Measurements from ENCODE around the gene TNFAIP8L1. TPM values are rescaled to one million over a fixed set of nuclear protein-coding genes. Genes with fewer than 3 reads are reported as not detected.

TNFAIP8L1 gene
- total RNA-seq, 1 experiment from 2014 or later = 21.8 TPM

GRCh38 chr19:4704317-4704673, 65.0 kb downstream of the TNFAIP8L1 start:
- no TSS peak for BruUV-seq (replicated peaks)
- H3K27me3 Mint-ChIP-seq (ENCODE audit: insufficient read depth, unreplicated experiment) = no peaks in the 10 kb centered on the region
- H3K36me3 Mint-ChIP-seq (ENCODE audit: insufficient read depth, unreplicated experiment) = peaks cover 44% of the 10 kb centered on the region
- no peaks in the 10 kb centered on the region; the same call in 1 of the 2 replicates for H3K36me3 ChIP-seq (ENCODE audit: control insufficient read depth, insufficient read depth, low read length)
- H3K4me1 Mint-ChIP-seq (ENCODE audit: low read depth, unreplicated experiment) = no peaks in the 10 kb centered on the region
- H3K27ac Mint-ChIP-seq (ENCODE audit: unreplicated experiment) = no peak overlapping the region
- DNase-seq = no peak
- no peaks in the 10 kb centered on the region for H3K27me3 ChIP-seq (replicated peaks; ENCODE audit: control insufficient read depth, insufficient read depth, low read length)
- CTCF ChIA-PET = no interaction called here
- H3K4me3 ChIP-seq (ENCODE audit: low read depth, low read length) = no peak overlapping the region
- TF ChIP-seq CTCF (IDR thresholded peaks at IDR 0.05; ENCODE audit: insufficient read depth in 1 of 2, low read depth in 1 of 2, low read length in 1 of 2, severe bottlenecking in 1 of 2, unreplicated experiment in 1 of 2) = no peak
- H3K9me3 Mint-ChIP-seq (ENCODE audit: unreplicated experiment) = no peaks in the 10 kb centered on the region
- intact Hi-C loops (cut with micrococcal nuclease; ENCODE audit: unreplicated experiment) = no loop called here
- H3K4me3 Mint-ChIP-seq (ENCODE audit: unreplicated experiment) = no peak overlapping the region
- H3K9me3 ChIP-seq = no peaks in the 10 kb centered on the region
- POLR2A ChIA-PET = no interaction called here
- peaks cover 13% of the 10 kb centered on the region for H3K4me1 ChIP-seq

Other genes with a start within 250 kb of the TNFAIP8L1 start
- gene SH3GL1, start 239.0 kb upstream of the TNFAIP8L1 start, total RNA-seq (2022) = 91.3 and 91.5 TPM in 2 replicates
- gene CHAF1A, start 236.9 kb upstream of the TNFAIP8L1 start, total RNA-seq (2022) = 53.9 and 63.1 TPM in 2 replicates
- 42.1 and 42.9 TPM in 2 replicates for gene UBXN6, start 181.7 kb upstream of the TNFAIP8L1 start, total RNA-seq (2022)
- gene HDGFL2, start 167.2 kb upstream of the TNFAIP8L1 start, total RNA-seq (2022) = 65.7 and 70.8 TPM in 2 replicates
- 0.09 and 0.21 TPM in 2 replicates for gene PLIN4, start 121.0 kb upstream of the TNFAIP8L1 start, total RNA-seq (2022)
- gene PLIN5, start 104.3 kb upstream of the TNFAIP8L1 start, total RNA-seq (2022) = 0.73 and 0.84 TPM in 2 replicates
- 0.32 and 0.61 TPM in 2 replicates for gene LRG1, start 99.5 kb upstream of the TNFAIP8L1 start, total RNA-seq (2022)
- gene SEMA6B, start 79.8 kb upstream of the TNFAIP8L1 start, total RNA-seq (2022) = 0.39 and 0.44 TPM in 2 replicates
- 106 and 109 TPM in 2 replicates for gene MYDGF, start 30.8 kb downstream of the TNFAIP8L1 start, total RNA-seq (2022)
- 63.2 and 71.4 TPM in 2 replicates for gene DPP9, start 84.3 kb downstream of the TNFAIP8L1 start, total RNA-seq (2022)
- gene FEM1A, start 152.2 kb downstream of the TNFAIP8L1 start, total RNA-seq (2022) = 12.9 and 13.4 TPM in 2 replicates
- gene TICAM1, start 192.2 kb downstream of the TNFAIP8L1 start, total RNA-seq (2022) = 6.0 and 7.5 TPM in 2 replicates
- gene PLIN3, start 228.2 kb downstream of the TNFAIP8L1 start, total RNA-seq (2022) = 60.2 and 63.8 TPM in 2 replicates